Ovary (tissue), 3 donors: ENCODE data around the gene DACT1.

Experiments
- CTCF ChIP-seq, 3 donors: fragments of 450-650 bp in 2 of 3; fragments of 200-600 bp in 1 of 3; IDR thresholded peaks; one replicate each; pipeline versions ENCODE4 v1.5.1 to v1.8.0; 2016 to 2022; ENCODE audit warnings: antibody characterized with exemption in 3 of 3, mild to moderate bottlenecking in 1 of 3
- EP300 ChIP-seq: sonication (generic); formaldehyde crosslinking; IDR thresholded peaks from one replicate; pipeline ENCODE4 v1.6.1; 2017; ENCODE audit warnings: antibody characterized with exemption
- donor health status: DM: no; HTN: no; CAD: no.

- TF ChIP-seq CTCF (IDR thresholded peaks at IDR 0.05), result no peak
- no peak for TF ChIP-seq EP300
These were observed 12.3 kb upstream of the DACT1 start for GRCh38 chr14:58625438-58625837.
